WTC11 (cell line): ENCODE measurements around the gene COBL. TPM values are rescaled to one million over a fixed set of nuclear protein-coding genes. Genes with fewer than 3 reads are reported as not detected.

Experiments
- ATAC-seq: fragments of 200-7000 bp; cut with Tn5 transposase; 2 replicates; pipeline ENCODE4 v1.10.0; 2021; ENCODE audit warnings: mild to moderate bottlenecking, moderate library complexity
- CTCF ChIA-PET: fragments of 300-600 bp; sonication (Branson Sonifier 250); formaldehyde crosslinking; loops from one replicate; lab custom pipeline; 2021; ENCODE audit warnings: antibody characterized with exemption; lab: Charles Lee
- POLR2A ChIA-PET: fragments of 350-600 bp; sonication (Branson Sonifier 250); formaldehyde crosslinking; loops from one replicate; lab custom pipeline; 2021; ENCODE audit warnings: antibody characterized with exemption; lab: Charles Lee
- DNase-seq: peaks from one replicate; pipeline ENCODE4 v3.0.0; 2021; ENCODE audit warnings: low spot score
- H3K27ac Mint-ChIP-seq: 2 replicates; pipeline ENCODE4 v1.8.0; 2021; ENCODE audit warnings: mixed read lengths
- H3K27me3 Mint-ChIP-seq: 2 replicates; pipeline ENCODE4 v1.8.0; 2021; ENCODE audit warnings: low read depth, mild to moderate bottlenecking, moderate library complexity, mixed read lengths
- H3K36me3 Mint-ChIP-seq: 2 replicates; pipeline ENCODE4 v1.8.0; 2021; ENCODE audit warnings: mixed read lengths
- H3K4me1 Mint-ChIP-seq: 2 replicates; pipeline ENCODE4 v1.8.0; 2022; ENCODE audit warnings: mixed read lengths
- H3K4me3 Mint-ChIP-seq: 2 replicates; pipeline ENCODE4 v1.8.0; 2021; ENCODE audit warnings: mild to moderate bottlenecking, moderate library complexity, mixed read lengths
- H3K9me3 Mint-ChIP-seq: 2 replicates; pipeline ENCODE4 v1.8.0; 2021; ENCODE audit warnings: mixed read lengths
- ETV6 ChIP-seq: sonication (generic); formaldehyde crosslinking; IDR thresholded peaks from 2 replicates; pipeline ENCODE4 v1.8.1; 2022; ENCODE audit warnings: mild to moderate bottlenecking, missing genetic modification reagents
- FOXJ3 ChIP-seq: sonication (generic); formaldehyde crosslinking; IDR thresholded peaks from 2 replicates; pipeline ENCODE4 v1.9.0; 2021; ENCODE audit warnings: missing genetic modification reagents, mild to moderate bottlenecking, borderline replicate concordance
- MXD4 ChIP-seq: fragments of 250-450 bp; sonication (Bioruptor Pico); IDR thresholded peaks from 2 replicates; pipeline ENCODE4 v1.8.0; 2021; ENCODE audit warnings: mild to moderate bottlenecking, moderate library complexity, borderline replicate concordance
- NR1H2 ChIP-seq: sonication (generic); formaldehyde crosslinking; IDR thresholded peaks from 2 replicates; pipeline ENCODE4 v1.9.0; 2021; ENCODE audit warnings: mild to moderate bottlenecking, moderate library complexity, missing genetic modification reagents
- TEAD4 ChIP-seq: sonication (generic); formaldehyde crosslinking; IDR thresholded peaks from 2 replicates; pipeline ENCODE4 v1.8.0; 2022; ENCODE audit warnings: mild to moderate bottlenecking, missing genetic modification reagents
- ZNF121 ChIP-seq: sonication (generic); formaldehyde crosslinking; IDR thresholded peaks from 2 replicates; pipeline ENCODE4 v1.8.0; 2023; ENCODE audit warnings: missing genetic modification reagents
- ZNF219 ChIP-seq: sonication (generic); formaldehyde crosslinking; IDR thresholded peaks from 2 replicates; pipeline ENCODE4 v1.8.0; 2023; ENCODE audit warnings: missing genetic modification reagents, mild to moderate bottlenecking, borderline replicate concordance
- ZNF317 ChIP-seq: sonication (generic); formaldehyde crosslinking; IDR thresholded peaks from 2 replicates; pipeline ENCODE4 v1.8.1; 2023; ENCODE audit warnings: low read depth, mild to moderate bottlenecking, moderate library complexity, missing genetic modification reagents, borderline replicate concordance
- ZNF671 ChIP-seq: fragments of 250-450 bp; sonication (Bioruptor Pico); IDR thresholded peaks from 2 replicates; pipeline ENCODE4 v1.8.0; 2021; ENCODE audit warnings: mild to moderate bottlenecking
- total RNA-seq: library from RNA; stranded (reverse); gene quantifications from 3 replicates; pipeline ENCODE4 v1.2.3, GENCODE V29; 2021
- TF ChIP-seq, protein P1 (sequence below): sonication (generic); formaldehyde crosslinking; IDR thresholded peaks from 2 replicates; pipeline ENCODE4 v1.8.0; 2023; ENCODE audit warnings: missing genetic modification reagents
- TF ChIP-seq, protein P2 (sequence below): sonication (generic); formaldehyde crosslinking; IDR thresholded peaks from 2 replicates; pipeline ENCODE4 v1.8.0; 2023; ENCODE audit warnings: mild to moderate bottlenecking, missing genetic modification reagents
- TF ChIP-seq, protein P3 (sequence below): sonication (generic); formaldehyde crosslinking; IDR thresholded peaks from 2 replicates; pipeline ENCODE4 v1.8.0; 2022; ENCODE audit warnings: mild to moderate bottlenecking, missing genetic modification reagents
- TF ChIP-seq, protein P4 (sequence below): sonication (generic); formaldehyde crosslinking; IDR thresholded peaks from 2 replicates; pipeline ENCODE4 v1.8.1; 2023; ENCODE audit warnings: mild to moderate bottlenecking, missing genetic modification reagents, moderate library complexity
- TF ChIP-seq, protein P5 (sequence below): sonication (generic); formaldehyde crosslinking; IDR thresholded peaks from 2 replicates; pipeline ENCODE4 v1.8.1; 2023; ENCODE audit warnings: mild to moderate bottlenecking, missing genetic modification reagents
- TF ChIP-seq, protein P6 (sequence below): sonication (generic); formaldehyde crosslinking; IDR thresholded peaks from 2 replicates; pipeline ENCODE4 v1.8.0; 2023; ENCODE audit warnings: missing genetic modification reagents, mild to moderate bottlenecking, borderline replicate concordance
- TF ChIP-seq, protein P7 (sequence below): fragments of 250-450 bp; sonication (Bioruptor Pico); IDR thresholded peaks from 2 replicates; pipeline ENCODE4 v2.1.2; 2022; ENCODE audit warnings: mild to moderate bottlenecking, moderate library complexity
- TF ChIP-seq, protein P8 (sequence below): sonication (generic); formaldehyde crosslinking; IDR thresholded peaks from 2 replicates; pipeline ENCODE4 v1.8.1; 2023; ENCODE audit warnings: mild to moderate bottlenecking, missing genetic modification reagents

The COBL gene
- total RNA-seq, 1 experiment from 2014 or later: 36.5 TPM

DNA sequence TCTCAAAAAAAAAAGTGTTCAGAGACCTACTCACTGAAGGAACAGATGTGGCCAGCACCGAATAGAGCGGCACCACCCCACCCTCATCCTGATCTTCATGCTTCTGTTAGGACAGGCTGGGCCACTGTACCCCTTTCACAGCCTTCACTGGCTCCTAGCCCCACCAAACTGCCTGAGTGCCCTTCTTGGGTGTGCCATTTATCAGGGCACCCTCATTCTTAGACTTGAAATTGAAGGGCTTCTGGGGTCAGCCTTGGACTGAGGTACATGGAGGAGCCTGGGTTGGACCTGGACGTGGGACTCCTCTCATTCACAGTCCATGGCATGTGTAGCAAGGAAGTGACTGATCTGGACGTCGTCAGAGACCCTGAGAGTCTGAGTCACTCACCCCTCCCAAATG lies 190.3 kb downstream of the COBL start:
- POLR2A ChIA-PET: no interaction called here
- no peak overlapping the region for H3K27ac Mint-ChIP-seq
- TF ChIP-seq, protein P1, sequence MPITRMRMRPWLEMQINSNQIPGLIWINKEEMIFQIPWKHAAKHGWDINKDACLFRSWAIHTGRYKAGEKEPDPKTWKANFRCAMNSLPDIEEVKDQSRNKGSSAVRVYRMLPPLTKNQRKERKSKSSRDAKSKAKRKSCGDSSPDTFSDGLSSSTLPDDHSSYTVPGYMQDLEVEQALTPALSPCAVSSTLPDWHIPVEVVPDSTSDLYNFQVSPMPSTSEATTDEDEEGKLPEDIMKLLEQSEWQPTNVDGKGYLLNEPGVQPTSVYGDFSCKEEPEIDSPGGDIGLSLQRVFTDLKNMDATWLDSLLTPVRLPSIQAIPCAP: no peak
- TF ChIP-seq FOXJ3 (no peak), ZNF317 (CRISPR knock-in tag) (no peak), MXD4 (CRISPR knock-in tag) (no peak), TEAD4 (CRISPR knock-in tag) (no peak), NR1H2 (no peak), ZNF671 (no peak), ZNF219 (no peak), ETV6 (no peak)
- TF ChIP-seq, protein P2, sequence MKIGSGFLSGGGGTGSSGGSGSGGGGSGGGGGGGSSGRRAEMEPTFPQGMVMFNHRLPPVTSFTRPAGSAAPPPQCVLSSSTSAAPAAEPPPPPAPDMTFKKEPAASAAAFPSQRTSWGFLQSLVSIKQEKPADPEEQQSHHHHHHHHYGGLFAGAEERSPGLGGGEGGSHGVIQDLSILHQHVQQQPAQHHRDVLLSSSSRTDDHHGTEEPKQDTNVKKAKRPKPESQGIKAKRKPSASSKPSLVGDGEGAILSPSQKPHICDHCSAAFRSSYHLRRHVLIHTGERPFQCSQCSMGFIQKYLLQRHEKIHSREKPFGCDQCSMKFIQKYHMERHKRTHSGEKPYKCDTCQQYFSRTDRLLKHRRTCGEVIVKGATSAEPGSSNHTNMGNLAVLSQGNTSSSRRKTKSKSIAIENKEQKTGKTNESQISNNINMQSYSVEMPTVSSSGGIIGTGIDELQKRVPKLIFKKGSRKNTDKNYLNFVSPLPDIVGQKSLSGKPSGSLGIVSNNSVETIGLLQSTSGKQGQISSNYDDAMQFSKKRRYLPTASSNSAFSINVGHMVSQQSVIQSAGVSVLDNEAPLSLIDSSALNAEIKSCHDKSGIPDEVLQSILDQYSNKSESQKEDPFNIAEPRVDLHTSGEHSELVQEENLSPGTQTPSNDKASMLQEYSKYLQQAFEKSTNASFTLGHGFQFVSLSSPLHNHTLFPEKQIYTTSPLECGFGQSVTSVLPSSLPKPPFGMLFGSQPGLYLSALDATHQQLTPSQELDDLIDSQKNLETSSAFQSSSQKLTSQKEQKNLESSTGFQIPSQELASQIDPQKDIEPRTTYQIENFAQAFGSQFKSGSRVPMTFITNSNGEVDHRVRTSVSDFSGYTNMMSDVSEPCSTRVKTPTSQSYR (CRISPR knock-in tag): no peak
- TF ChIP-seq, protein P3, sequence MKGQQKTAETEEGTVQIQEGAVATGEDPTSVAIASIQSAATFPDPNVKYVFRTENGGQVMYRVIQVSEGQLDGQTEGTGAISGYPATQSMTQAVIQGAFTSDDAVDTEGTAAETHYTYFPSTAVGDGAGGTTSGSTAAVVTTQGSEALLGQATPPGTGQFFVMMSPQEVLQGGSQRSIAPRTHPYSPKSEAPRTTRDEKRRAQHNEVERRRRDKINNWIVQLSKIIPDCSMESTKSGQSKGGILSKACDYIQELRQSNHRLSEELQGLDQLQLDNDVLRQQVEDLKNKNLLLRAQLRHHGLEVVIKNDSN (CRISPR knock-in tag): no peak
- TF ChIP-seq, protein P4, sequence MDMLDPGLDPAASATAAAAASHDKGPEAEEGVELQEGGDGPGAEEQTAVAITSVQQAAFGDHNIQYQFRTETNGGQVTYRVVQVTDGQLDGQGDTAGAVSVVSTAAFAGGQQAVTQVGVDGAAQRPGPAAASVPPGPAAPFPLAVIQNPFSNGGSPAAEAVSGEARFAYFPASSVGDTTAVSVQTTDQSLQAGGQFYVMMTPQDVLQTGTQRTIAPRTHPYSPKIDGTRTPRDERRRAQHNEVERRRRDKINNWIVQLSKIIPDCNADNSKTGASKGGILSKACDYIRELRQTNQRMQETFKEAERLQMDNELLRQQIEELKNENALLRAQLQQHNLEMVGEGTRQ: no peak
- TF ChIP-seq, protein P5, sequence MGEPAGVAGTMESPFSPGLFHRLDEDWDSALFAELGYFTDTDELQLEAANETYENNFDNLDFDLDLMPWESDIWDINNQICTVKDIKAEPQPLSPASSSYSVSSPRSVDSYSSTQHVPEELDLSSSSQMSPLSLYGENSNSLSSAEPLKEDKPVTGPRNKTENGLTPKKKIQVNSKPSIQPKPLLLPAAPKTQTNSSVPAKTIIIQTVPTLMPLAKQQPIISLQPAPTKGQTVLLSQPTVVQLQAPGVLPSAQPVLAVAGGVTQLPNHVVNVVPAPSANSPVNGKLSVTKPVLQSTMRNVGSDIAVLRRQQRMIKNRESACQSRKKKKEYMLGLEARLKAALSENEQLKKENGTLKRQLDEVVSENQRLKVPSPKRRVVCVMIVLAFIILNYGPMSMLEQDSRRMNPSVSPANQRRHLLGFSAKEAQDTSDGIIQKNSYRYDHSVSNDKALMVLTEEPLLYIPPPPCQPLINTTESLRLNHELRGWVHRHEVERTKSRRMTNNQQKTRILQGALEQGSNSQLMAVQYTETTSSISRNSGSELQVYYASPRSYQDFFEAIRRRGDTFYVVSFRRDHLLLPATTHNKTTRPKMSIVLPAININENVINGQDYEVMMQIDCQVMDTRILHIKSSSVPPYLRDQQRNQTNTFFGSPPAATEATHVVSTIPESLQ (CRISPR knock-in tag): no peak
- TF ChIP-seq, protein P6, sequence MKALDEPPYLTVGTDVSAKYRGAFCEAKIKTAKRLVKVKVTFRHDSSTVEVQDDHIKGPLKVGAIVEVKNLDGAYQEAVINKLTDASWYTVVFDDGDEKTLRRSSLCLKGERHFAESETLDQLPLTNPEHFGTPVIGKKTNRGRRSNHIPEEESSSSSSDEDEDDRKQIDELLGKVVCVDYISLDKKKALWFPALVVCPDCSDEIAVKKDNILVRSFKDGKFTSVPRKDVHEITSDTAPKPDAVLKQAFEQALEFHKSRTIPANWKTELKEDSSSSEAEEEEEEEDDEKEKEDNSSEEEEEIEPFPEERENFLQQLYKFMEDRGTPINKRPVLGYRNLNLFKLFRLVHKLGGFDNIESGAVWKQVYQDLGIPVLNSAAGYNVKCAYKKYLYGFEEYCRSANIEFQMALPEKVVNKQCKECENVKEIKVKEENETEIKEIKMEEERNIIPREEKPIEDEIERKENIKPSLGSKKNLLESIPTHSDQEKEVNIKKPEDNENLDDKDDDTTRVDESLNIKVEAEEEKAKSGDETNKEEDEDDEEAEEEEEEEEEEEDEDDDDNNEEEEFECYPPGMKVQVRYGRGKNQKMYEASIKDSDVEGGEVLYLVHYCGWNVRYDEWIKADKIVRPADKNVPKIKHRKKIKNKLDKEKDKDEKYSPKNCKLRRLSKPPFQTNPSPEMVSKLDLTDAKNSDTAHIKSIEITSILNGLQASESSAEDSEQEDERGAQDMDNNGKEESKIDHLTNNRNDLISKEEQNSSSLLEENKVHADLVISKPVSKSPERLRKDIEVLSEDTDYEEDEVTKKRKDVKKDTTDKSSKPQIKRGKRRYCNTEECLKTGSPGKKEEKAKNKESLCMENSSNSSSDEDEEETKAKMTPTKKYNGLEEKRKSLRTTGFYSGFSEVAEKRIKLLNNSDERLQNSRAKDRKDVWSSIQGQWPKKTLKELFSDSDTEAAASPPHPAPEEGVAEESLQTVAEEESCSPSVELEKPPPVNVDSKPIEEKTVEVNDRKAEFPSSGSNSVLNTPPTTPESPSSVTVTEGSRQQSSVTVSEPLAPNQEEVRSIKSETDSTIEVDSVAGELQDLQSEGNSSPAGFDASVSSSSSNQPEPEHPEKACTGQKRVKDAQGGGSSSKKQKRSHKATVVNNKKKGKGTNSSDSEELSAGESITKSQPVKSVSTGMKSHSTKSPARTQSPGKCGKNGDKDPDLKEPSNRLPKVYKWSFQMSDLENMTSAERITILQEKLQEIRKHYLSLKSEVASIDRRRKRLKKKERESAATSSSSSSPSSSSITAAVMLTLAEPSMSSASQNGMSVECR: no peak
- TF ChIP-seq, all 79 proteins: peak for 0
- CTCF ChIA-PET: no interaction called here
- Mint-ChIP-seq H3K27me3 (no peaks in the 10 kb centered on the region), H3K36me3 (no peaks in the 10 kb centered on the region), H3K4me3 (no peak overlapping the region), H3K9me3 (0 out of 2 replicates have a peak, but pooled peaks cover 3% of the 10 kb centered on the region), H3K4me1 (peaks cover 19% of the 10 kb centered on the region)
- no peak for DNase-seq
- no peak for ATAC-seq

DNA sequence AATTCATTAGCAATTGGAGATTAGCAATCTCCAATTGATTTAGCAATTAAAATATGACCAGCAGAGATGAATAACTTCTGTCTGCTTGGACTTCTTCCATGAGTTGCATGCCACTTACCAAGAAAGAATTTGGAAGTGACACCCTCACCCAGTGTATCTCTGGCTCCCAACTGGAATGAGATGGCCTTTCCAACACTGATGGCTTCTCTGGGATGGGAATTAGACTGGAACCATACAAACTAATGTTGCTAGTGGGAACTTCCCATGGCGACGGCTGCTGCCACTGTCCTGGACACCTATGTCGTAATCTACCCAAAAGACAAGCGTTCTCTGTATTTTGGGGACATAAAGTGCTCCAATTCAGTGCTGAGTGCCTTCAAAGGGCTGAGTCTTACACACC lies 192.3 kb downstream of the COBL start:
- Mint-ChIP-seq H3K4me3 (no peak overlapping the region), H3K4me1 (peaks cover 10% of the 10 kb centered on the region), H3K36me3 (no peaks in the 10 kb centered on the region), H3K27ac (no peak overlapping the region), H3K9me3 (0 out of 2 replicates have a peak, but pooled peaks cover 3% of the 10 kb centered on the region), H3K27me3 (no peaks in the 10 kb centered on the region)
- CTCF ChIA-PET: no interaction called here
- POLR2A ChIA-PET: no interaction called here
- TF ChIP-seq ZNF121 (CRISPR knock-in tag): no peak
- TF ChIP-seq, protein P7, sequence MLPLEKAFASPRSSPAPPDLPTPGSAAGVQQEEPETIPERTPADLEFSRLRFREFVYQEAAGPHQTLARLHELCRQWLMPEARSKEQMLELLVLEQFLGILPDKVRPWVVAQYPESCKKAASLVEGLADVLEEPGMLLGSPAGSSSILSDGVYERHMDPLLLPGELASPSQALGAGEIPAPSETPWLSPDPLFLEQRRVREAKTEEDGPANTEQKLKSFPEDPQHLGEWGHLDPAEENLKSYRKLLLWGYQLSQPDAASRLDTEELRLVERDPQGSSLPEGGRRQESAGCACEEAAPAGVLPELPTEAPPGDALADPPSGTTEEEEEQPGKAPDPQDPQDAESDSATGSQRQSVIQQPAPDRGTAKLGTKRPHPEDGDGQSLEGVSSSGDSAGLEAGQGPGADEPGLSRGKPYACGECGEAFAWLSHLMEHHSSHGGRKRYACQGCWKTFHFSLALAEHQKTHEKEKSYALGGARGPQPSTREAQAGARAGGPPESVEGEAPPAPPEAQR (CRISPR knock-in tag): no peak
- TF ChIP-seq, protein P8, sequence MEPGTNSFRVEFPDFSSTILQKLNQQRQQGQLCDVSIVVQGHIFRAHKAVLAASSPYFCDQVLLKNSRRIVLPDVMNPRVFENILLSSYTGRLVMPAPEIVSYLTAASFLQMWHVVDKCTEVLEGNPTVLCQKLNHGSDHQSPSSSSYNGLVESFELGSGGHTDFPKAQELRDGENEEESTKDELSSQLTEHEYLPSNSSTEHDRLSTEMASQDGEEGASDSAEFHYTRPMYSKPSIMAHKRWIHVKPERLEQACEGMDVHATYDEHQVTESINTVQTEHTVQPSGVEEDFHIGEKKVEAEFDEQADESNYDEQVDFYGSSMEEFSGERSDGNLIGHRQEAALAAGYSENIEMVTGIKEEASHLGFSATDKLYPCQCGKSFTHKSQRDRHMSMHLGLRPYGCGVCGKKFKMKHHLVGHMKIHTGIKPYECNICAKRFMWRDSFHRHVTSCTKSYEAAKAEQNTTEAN (CRISPR knock-in tag): no peak
- ATAC-seq: no peak
- no peak for DNase-seq
